Gastroesophageal sphincter (tissue), 3 donors: ENCODE data around the gene TEC.

Source experiments
- CTCF ChIP-seq, 4 experiments: fragments of 200-600 bp in 2 of 4; fragments of 450-650 bp in 2 of 4; sonication (generic) in 1 of 4; IDR thresholded peaks; one replicate each; pipeline ENCODE4 v1.5.1; 2017 to 2019; ENCODE audit warnings: antibody characterized with exemption in 4 of 4, mild to moderate bottlenecking in 2 of 4, moderate library complexity in 2 of 4
- POLR2A ChIP-seq, 2 donors: fragments of 450-650 bp; IDR thresholded peaks; one replicate each; pipeline ENCODE4 v1.6.1; 2017; ENCODE audit warnings: antibody characterized with exemption in 2 of 2, mild to moderate bottlenecking in 2 of 2, moderate library complexity in 1 of 2
- POLR2AphosphoS5 ChIP-seq: sonication (generic); formaldehyde crosslinking; IDR thresholded peaks from one replicate; pipeline ENCODE4 v1.6.1; 2017; ENCODE audit warnings: antibody characterized with exemption

GRCh38 chr4:48210966-48211328, 58.7 kb downstream of the TEC start:
- TF ChIP-seq POLR2A (IDR thresholded peaks at IDR 0.05) (no peak), CTCF (IDR thresholded peaks at IDR 0.05) (no peak), POLR2AphosphoS5 (no peak)
